Measurements from ENCODE around the gene KRTAP5-1. TPM values are rescaled to one million over a fixed set of nuclear protein-coding genes. Genes with fewer than 3 reads are reported as not detected.

The KRTAP5-1 gene
- total RNA-seq, 1 experiment from 2014 or later, result not detected

DNA sequence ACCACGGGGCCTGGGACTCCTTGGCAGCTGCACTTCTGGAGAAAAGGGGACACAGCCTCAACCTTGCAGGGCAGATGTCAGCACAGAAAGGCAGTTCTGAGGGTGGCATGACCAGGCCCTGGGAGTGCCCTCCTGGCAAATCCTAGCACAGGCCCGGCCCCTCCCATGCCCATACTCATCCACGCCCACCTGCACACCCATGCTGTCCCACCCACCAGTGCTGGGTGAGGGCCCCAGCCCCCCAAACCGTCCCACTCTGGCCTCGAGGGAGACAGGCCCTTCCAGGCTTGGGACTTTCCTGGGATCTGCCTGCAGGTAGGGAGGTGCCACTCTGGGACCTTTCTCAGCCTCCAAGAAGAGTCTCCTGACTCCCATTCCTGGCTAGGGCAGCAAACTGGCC, 23.1 kb downstream of the KRTAP5-1 start:
- POLR2A ChIA-PET, result no interaction called here
- CTCF ChIA-PET, result no interaction called here

More for the DNA sequence above, 23.1 kb downstream of the KRTAP5-1 start:
- intact Hi-C loops (cut with micrococcal nuclease), result no loop called here
- Histone ChIP-seq H4K20me1 (ENCODE audit: insufficient read depth) (no peaks in the 10 kb centered on the region), H3K36me3 (ENCODE audit: control insufficient read depth in 1 of 2, insufficient read depth in 2 of 2, low read length in 2 of 2) (no peaks in the 10 kb centered on the region; a peak in 1 of 4 replicates), H3K4me2 (ENCODE audit: low read length) (no peak overlapping the region), H3K4me1 (ENCODE audit: control insufficient read depth in 1 of 2, insufficient read depth in 2 of 2, low read length in 2 of 2) (peaks cover 23 to 26% of the 10 kb centered on the region in 2 experiments), H3K9ac (ENCODE audit: low read length) (no peak overlapping the region), H3K79me2 (ENCODE audit: insufficient read depth, low read length) (no peaks in the 10 kb centered on the region), H3K27ac (ENCODE audit: low read depth, low read length) (no peak overlapping the region), H3K4me3 (replicated peaks in 1 of 2; ENCODE audit: low read depth in 1 of 2, low read length in 2 of 2) (no peak overlapping the region), H3K27me3 (ENCODE audit: insufficient read depth, low read length) (no peaks in the 10 kb centered on the region), H3K9me3 (ENCODE audit: control insufficient read depth in 1 of 2, insufficient read depth in 1 of 2, low read depth in 1 of 2, low read length in 2 of 2) (no peaks in the 10 kb centered on the region), H3K9me2 (ENCODE audit: insufficient read depth) (no peaks in the 10 kb centered on the region), H2AFZ (ENCODE audit: low read depth, low read length, poor library complexity, severe bottlenecking) (no peak overlapping the region)
- DNase-seq (ENCODE audit: low read depth, low spot score), result no peak
- TF ChIP-seq ZNF274 (IDR thresholded peaks at IDR 0.05; ENCODE audit: low read depth, low read length), result no peak
- TF ChIP-seq SRF (IDR thresholded peaks at IDR 0.05; ENCODE audit: low read depth), result no peak
- no peak for TF ChIP-seq YY1 (IDR thresholded peaks at IDR 0.05; ENCODE audit: extremely low read depth, insufficient replicate concordance, low read depth, low read length)
- no peak for TF ChIP-seq ZFX (IDR thresholded peaks at IDR 0.05)
- no peak for TF ChIP-seq POLR2AphosphoS5 (IDR thresholded peaks at IDR 0.05; ENCODE audit: low read depth, low read length)
- TF ChIP-seq, protein P1, sequence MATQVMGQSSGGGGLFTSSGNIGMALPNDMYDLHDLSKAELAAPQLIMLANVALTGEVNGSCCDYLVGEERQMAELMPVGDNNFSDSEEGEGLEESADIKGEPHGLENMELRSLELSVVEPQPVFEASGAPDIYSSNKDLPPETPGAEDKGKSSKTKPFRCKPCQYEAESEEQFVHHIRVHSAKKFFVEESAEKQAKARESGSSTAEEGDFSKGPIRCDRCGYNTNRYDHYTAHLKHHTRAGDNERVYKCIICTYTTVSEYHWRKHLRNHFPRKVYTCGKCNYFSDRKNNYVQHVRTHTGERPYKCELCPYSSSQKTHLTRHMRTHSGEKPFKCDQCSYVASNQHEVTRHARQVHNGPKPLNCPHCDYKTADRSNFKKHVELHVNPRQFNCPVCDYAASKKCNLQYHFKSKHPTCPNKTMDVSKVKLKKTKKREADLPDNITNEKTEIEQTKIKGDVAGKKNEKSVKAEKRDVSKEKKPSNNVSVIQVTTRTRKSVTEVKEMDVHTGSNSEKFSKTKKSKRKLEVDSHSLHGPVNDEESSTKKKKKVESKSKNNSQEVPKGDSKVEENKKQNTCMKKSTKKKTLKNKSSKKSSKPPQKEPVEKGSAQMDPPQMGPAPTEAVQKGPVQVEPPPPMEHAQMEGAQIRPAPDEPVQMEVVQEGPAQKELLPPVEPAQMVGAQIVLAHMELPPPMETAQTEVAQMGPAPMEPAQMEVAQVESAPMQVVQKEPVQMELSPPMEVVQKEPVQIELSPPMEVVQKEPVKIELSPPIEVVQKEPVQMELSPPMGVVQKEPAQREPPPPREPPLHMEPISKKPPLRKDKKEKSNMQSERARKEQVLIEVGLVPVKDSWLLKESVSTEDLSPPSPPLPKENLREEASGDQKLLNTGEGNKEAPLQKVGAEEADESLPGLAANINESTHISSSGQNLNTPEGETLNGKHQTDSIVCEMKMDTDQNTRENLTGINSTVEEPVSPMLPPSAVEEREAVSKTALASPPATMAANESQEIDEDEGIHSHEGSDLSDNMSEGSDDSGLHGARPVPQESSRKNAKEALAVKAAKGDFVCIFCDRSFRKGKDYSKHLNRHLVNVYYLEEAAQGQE (IDR thresholded peaks at IDR 0.05; ENCODE audit: low read depth), result no peak
- no peak for TF ChIP-seq EZH2 (IDR thresholded peaks at IDR 0.05)
- no peak for TF ChIP-seq FOSL1 (IDR thresholded peaks at IDR 0.05; ENCODE audit: low read depth)
- no peak for TF ChIP-seq CTCF (IDR thresholded peaks at IDR 0.05 in 2 of 3, conservative IDR thresholded peaks at IDR 0.05 in 1 of 3; ENCODE audit: borderline replicate concordance in 1 of 3, insufficient read depth in 1 of 3, low read depth in 2 of 3, low read length in 2 of 3)
- no peak for TF ChIP-seq JUND (IDR thresholded peaks at IDR 0.05)
- TF ChIP-seq CEBPB (IDR thresholded peaks at IDR 0.05; ENCODE audit: low read depth), result no peak
- TF ChIP-seq ZBTB33 (IDR thresholded peaks at IDR 0.05; ENCODE audit: extremely low read depth, insufficient replicate concordance, low read length), result no peak
- no peak for TF ChIP-seq EGR1 (IDR thresholded peaks at IDR 0.05; ENCODE audit: low read depth)
- TF ChIP-seq EZH2phosphoT487 (IDR thresholded peaks at IDR 0.05; ENCODE audit: borderline replicate concordance), result no peak
- no peak for TF ChIP-seq CBX3 (IDR thresholded peaks at IDR 0.05; ENCODE audit: low read depth)
- RAD21 ChIA-PET (ENCODE audit: low non-redundant PET in 1 of 2, low total read pairs in 2 of 2, uncharacterized antibody in 2 of 2, unreplicated experiment in 2 of 2), result no interaction called here
- no TSS peak for BruUV-seq (replicated peaks)
- ATAC-seq, result no peak

All from HCT116 (cell line).